Heart left ventricle (tissue), 16 donors: ENCODE measurements around the gene DLX2. TPM values are rescaled to one million over a fixed set of nuclear protein-coding genes. Genes with fewer than 3 reads are reported as not detected.

ENCODE experiments used
- ATAC-seq, 4 donors: fragments of 200-7000 bp; cut with Tn5 transposase; one replicate each; pipeline ENCODE4 v1.9.1; 2020 to 2022; ENCODE audit warnings: moderate library complexity in 4 of 4, mild to moderate bottlenecking in 3 of 4, moderate number of reproducible peaks in 1 of 4
- DNase-seq, 5 donors: peaks; one replicate each; pipeline ENCODE4 v3.0.0-alpha.2; 2020
- H3K27ac ChIP-seq, 12 donors: fragments of 200-600 bp; sonication (generic) in 4 of 12; one replicate each; pipeline versions ENCODE4 v1.5.0 to v1.8.0; 2016 to 2022; ENCODE audit warnings: mild to moderate bottlenecking in 2 of 12
- H3K27me3 ChIP-seq, 9 donors: fragments of 200-600 bp; sonication (generic) in 2 of 9; one replicate each; pipeline versions ENCODE4 v1.5.1 to v1.8.0; 2016 to 2022; ENCODE audit warnings: mild to moderate bottlenecking in 3 of 9
- H3K36me3 ChIP-seq, 9 donors: fragments of 200-600 bp; sonication (generic) in 2 of 9; one replicate each; pipeline versions ENCODE4 v1.5.0 to v1.8.0; 2018 to 2022; ENCODE audit warnings: mild to moderate bottlenecking in 2 of 9
- H3K4me1 ChIP-seq, 12 donors: fragments of 200-600 bp; sonication (generic) in 4 of 12; one replicate each; pipeline versions ENCODE4 v1.5.0 to v1.8.0; 2016 to 2022; ENCODE audit warnings: mild to moderate bottlenecking in 3 of 12
- H3K4me3 ChIP-seq, 12 donors: fragments of 200-600 bp; sonication (generic) in 4 of 12; one replicate each; pipeline versions ENCODE4 v1.5.0 to v1.8.0; 2017 to 2022; ENCODE audit warnings: mild to moderate bottlenecking in 9 of 12, moderate library complexity in 4 of 12
- H3K9me3 ChIP-seq, 12 donors: fragments of 200-600 bp; sonication (generic) in 4 of 12; one replicate each; pipeline versions ENCODE4 v1.5.0 to v1.8.0; 2016 to 2022; ENCODE audit warnings: mild to moderate bottlenecking in 1 of 12
- CTCF ChIP-seq, 12 donors: fragments of 200-600 bp; sonication (generic) in 4 of 12; IDR thresholded peaks; one replicate each; pipeline versions ENCODE4 v1.5.0 to v1.8.0; 2018 to 2022; ENCODE audit warnings: antibody characterized with exemption in 12 of 12, mild to moderate bottlenecking in 5 of 12
- POLR2A ChIP-seq, 2 donors: fragments of 450-650 bp; IDR thresholded peaks; one replicate each; pipeline ENCODE4 v1.6.1; 2017; ENCODE audit warnings: antibody characterized with exemption in 2 of 2, mild to moderate bottlenecking in 2 of 2, moderate library complexity in 2 of 2
- WGBS, 4 donors: extraction: QIAGEN DNeasy Blood & Tissue Kit in 2 of 4; methylation state at CpG; one replicate each; pipeline versions ENCODE4 v1.1.5 to v1.1.7; 2013 to 2018; 5-methylcytosine and 5-hydroxymethylcytosine counted together
- intact Hi-C, 10 donors: fragments of 100-400 bp; cut with DNase I; formaldehyde crosslinking; loops; one replicate each; pipeline versions ENCODE4 v1.11.1 to v1.14.2; 2022
- polyA plus RNA-seq, 2 donors: library from polyadenylated mRNA; stranded (reverse); fragments of 200-250 nt; gene quantifications; one replicate each; pipeline ENCODE4 v1.2.3, GENCODE V29; 2013
- total RNA-seq, 9 donors: library from RNA; depleted of rRNA in 2 of 9; stranded (reverse); fragments of >200 nt in 2 of 9; fragmentation: NEBNext Ultra II Directional in 3 of 9; extraction: Animal tissue kit (Norgen Biotek cat#: 25700) in 3 of 9; gene quantifications; one replicate each; pipeline versions ENCODE4 v1.1.0 to v1.2.4, GENCODE V29; 2016 to 2023
- donor health status: ischemic (EF 13 %, LVEDD 7.1; RV severe dilation, severe dysfunction).
- donor health status: healthy with polysubstance abuse.
- donor health status: DM: no; HTN: yes; CAD: no.
- donor health status: DM: no; HTN: no; CAD: no.
- donor health status: ischemic (EF 25% LVEDD 6.9; RV normal size, moderate dysfunction).
- donor health status: ischemic (EF 25% LVEDD 5.7; RV mildly dilated, moderate dysfunction).
- donor health status: healthy.
- donor health status: DM: yes; HTN: yes; CAD: no.
- donor health status: ischemic (EF 35%, LVEDD 5.7; RV mildly dilated, moderate dysfunction).
- donor health status: nonischemic (EF 11% LVEDD 7.7; RV severe dilation, severe dysfunction).
- donor health status: DM: yes; HTN: yes; CAD: no.
- donor health status: PGD.
- donor health status: ischemic (EF 29% LVEDD 5.4; RV normal size, mild dysfunction).
- donor health status: nonischemic (EF 23%, LVEDD 6.1; RV moderate dilation, normal function).

DLX2 gene
- total and polyA plus RNA-seq, 11 donors = not detected

GRCh38 chr2:172100080-172100934, 2.4 kb downstream of the DLX2 start:
- ATAC-seq = no peak
- Histone ChIP-seq H3K36me3 (peaks cover 0 to 3% (median 0%) of the 10 kb centered on the region in 9 donors), H3K9me3 (no peaks in the 10 kb centered on the region), H3K27me3 (peaks cover 84 to 100% (median 100%) of the 10 kb centered on the region in 9 donors), H3K27ac (no peak overlapping the region), H3K4me1 (peaks cover 6 to 82% (median 62%) of the 10 kb centered on the region in 12 donors), H3K4me3 (peak overlapping the region in 2 of 12 donors; percentile 3 to 66)
- intact Hi-C loops = loop anchor here (5.0 to 10.0 kb wide), 9 partner anchors 98 to 526 kb away; partner anchors contain the start of gene HAT1 (in 1 of the 10)
- DNase-seq = no peak
- 3 to 16% (median 6%) methylated on average over 35 to 72 of the region's 72 CpGs for WGBS, 4 donors
- TF ChIP-seq CTCF (IDR thresholded peaks at IDR 0.05) = no peak
- TF ChIP-seq POLR2A (IDR thresholded peaks at IDR 0.05) = no peak

- Histone ChIP-seq H3K9me3 (no peaks in the 10 kb centered on the region), H3K27me3 (peaks cover 86 to 100% (median 100%) of the 10 kb centered on the region in 9 donors), H3K4me1 (peaks cover 6 to 89% (median 69%) of the 10 kb centered on the region in 12 donors), H3K27ac (no peak overlapping the region), H3K4me3 (peak overlapping the region in 5 of 12 donors; percentile 3 to 51 (median 28)), H3K36me3 (peaks cover 0 to 3% (median 0%) of the 10 kb centered on the region in 9 donors)
- ATAC-seq = no peak
- WGBS, 4 donors = 3 to 9% (median 6%) methylated on average over 13 of the region's 13 CpGs
- intact Hi-C loops = loop anchor here (5.0 to 10.0 kb wide), 9 partner anchors 97 to 525 kb away; partner anchors contain the start of gene HAT1 (in 1 of the 10)
- TF ChIP-seq CTCF (IDR thresholded peaks at IDR 0.05) (no peak), POLR2A (IDR thresholded peaks at IDR 0.05) (no peak)
- no peak for DNase-seq
Measured at GRCh38 chr2:172099472-172100079, 3.1 kb downstream of the DLX2 start.

- Histone ChIP-seq H3K36me3 (peaks cover 0 to 3% (median 0%) of the 10 kb centered on the region in 9 donors), H3K4me3 (peak overlapping the region in 10 of 12 donors; percentile 3 to 51 (median 22)), H3K27me3 (peaks cover 91 to 100% (median 100%) of the 10 kb centered on the region in 9 donors), H3K9me3 (no peaks in the 10 kb centered on the region), H3K4me1 (peaks cover 6 to 93% (median 74%) of the 10 kb centered on the region in 12 donors), H3K27ac (no peak overlapping the region)
- WGBS, 4 donors = 6 to 12% (median 8%) methylated on average over 42 to 61 of the region's 61 CpGs
- DNase-seq (peak in 1 of 5 donors; percentile 61), ATAC-seq (peak in 2 of 4 donors; percentile 24 to 64)
- no peak for TF ChIP-seq POLR2A (IDR thresholded peaks at IDR 0.05)
- TF ChIP-seq CTCF (IDR thresholded peaks at IDR 0.05) = no peak
- intact Hi-C loops = no loop called here
Measured at GRCh38 chr2:172098650-172099471, 3.8 kb downstream of the DLX2 start.
